ENCODE results near the gene B3GNT7.

Gene B3GNT7

GRCh38 chr2:231392431-231393148 lies 2.9 kb upstream of the B3GNT7 start:
- Histone ChIP-seq H3K4me1 (ENCODE audit: insufficient read depth, poor library complexity, severe bottlenecking) (no peaks in the 10 kb centered on the region), H3K4me3 (ENCODE audit: severe bottlenecking) (no peak overlapping the region), H3K27ac (ENCODE audit: poor library complexity, severe bottlenecking) (no peak overlapping the region), H3K9me3 (ENCODE audit: severe bottlenecking) (no peaks in the 10 kb centered on the region), H3K27me3 (ENCODE audit: insufficient read depth, poor library complexity, severe bottlenecking) (peaks cover 12% of the 10 kb centered on the region), H3K36me3 (ENCODE audit: low read depth) (no peaks in the 10 kb centered on the region)
- DNase-seq (ENCODE audit: low spot score) (no peak), ATAC-seq (ENCODE audit: low read depth) (no peak)
- TF ChIP-seq, protein P1, sequence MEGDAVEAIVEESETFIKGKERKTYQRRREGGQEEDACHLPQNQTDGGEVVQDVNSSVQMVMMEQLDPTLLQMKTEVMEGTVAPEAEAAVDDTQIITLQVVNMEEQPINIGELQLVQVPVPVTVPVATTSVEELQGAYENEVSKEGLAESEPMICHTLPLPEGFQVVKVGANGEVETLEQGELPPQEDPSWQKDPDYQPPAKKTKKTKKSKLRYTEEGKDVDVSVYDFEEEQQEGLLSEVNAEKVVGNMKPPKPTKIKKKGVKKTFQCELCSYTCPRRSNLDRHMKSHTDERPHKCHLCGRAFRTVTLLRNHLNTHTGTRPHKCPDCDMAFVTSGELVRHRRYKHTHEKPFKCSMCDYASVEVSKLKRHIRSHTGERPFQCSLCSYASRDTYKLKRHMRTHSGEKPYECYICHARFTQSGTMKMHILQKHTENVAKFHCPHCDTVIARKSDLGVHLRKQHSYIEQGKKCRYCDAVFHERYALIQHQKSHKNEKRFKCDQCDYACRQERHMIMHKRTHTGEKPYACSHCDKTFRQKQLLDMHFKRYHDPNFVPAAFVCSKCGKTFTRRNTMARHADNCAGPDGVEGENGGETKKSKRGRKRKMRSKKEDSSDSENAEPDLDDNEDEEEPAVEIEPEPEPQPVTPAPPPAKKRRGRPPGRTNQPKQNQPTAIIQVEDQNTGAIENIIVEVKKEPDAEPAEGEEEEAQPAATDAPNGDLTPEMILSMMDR (IDR thresholded peaks at IDR 0.05; ENCODE audit: poor library complexity, severe bottlenecking): no peak

DNA sequence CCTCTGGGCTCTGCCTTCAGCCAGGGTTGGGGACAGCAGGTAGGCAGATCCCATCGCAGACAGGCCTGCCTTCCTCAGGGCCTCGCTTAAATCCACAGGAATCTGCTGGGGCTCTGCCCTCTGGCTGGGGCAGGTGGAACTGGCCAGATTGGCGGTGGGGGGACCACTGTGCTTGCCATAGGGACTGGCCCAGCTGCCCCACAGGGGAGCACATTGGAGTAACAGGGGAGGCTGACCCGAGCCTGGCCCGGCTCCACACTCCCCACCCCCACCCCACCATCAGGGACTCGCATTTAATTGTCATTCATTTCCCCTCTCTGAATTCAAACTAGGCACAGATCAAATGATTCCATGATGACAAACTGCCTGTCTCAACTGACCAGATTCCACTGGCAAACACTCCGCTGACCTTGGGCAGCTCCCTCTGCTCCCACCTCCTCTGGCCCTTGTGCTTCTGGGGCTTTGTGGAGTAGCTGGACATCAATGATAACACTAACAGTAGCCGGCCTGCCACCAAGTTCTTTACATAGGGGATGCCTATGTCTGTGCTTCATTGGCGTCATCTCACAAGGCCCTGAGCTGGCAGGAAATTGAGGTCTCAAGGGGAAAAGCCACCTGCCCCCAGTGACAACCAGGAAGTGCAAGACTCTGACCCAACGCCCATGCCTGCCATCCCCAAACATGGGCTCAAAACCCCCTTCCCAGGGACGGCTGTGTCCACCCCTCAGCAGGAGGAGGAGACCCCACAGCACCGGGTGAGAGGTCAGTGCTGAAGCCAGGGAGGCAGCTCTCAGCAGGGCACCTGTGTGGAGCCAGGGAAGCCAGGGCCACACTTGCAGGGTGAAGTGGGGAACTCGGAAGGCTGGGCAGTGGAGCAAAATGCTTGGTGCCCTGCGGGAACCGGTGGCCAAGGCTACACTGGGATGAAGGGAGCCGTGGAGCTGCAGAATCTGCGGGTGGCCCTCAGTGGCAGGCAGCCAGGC lies 2.1 kb upstream of the B3GNT7 start:
- Histone ChIP-seq H3K9me3 (ENCODE audit: severe bottlenecking) (no peaks in the 10 kb centered on the region), H3K27ac (ENCODE audit: poor library complexity, severe bottlenecking) (no peak overlapping the region), H3K36me3 (ENCODE audit: low read depth) (no peaks in the 10 kb centered on the region), H3K27me3 (ENCODE audit: insufficient read depth, poor library complexity, severe bottlenecking) (peaks cover 12% of the 10 kb centered on the region), H3K4me1 (ENCODE audit: insufficient read depth, poor library complexity, severe bottlenecking) (no peaks in the 10 kb centered on the region), H3K4me3 (ENCODE audit: severe bottlenecking) (no peak overlapping the region)
- ATAC-seq (ENCODE audit: low read depth) (no peak), DNase-seq (ENCODE audit: low spot score) (no peak)
- TF ChIP-seq, protein P1 (IDR thresholded peaks at IDR 0.05; ENCODE audit: poor library complexity, severe bottlenecking): no peak

GRCh38 chr2:231394211-231395141 lies 1.0 kb upstream of the B3GNT7 start:
- TF ChIP-seq, protein P1 (IDR thresholded peaks at IDR 0.05; ENCODE audit: poor library complexity, severe bottlenecking): no peak
- DNase-seq (ENCODE audit: low spot score) (no peak), ATAC-seq (ENCODE audit: low read depth) (no peak)
- Histone ChIP-seq H3K27ac (ENCODE audit: poor library complexity, severe bottlenecking) (no peak overlapping the region), H3K36me3 (ENCODE audit: low read depth) (no peaks in the 10 kb centered on the region), H3K4me3 (ENCODE audit: severe bottlenecking) (no peak overlapping the region), H3K27me3 (ENCODE audit: insufficient read depth, poor library complexity, severe bottlenecking) (peaks cover 12% of the 10 kb centered on the region), H3K4me1 (ENCODE audit: insufficient read depth, poor library complexity, severe bottlenecking) (no peaks in the 10 kb centered on the region), H3K9me3 (ENCODE audit: severe bottlenecking) (no peaks in the 10 kb centered on the region)

- no peaks in the 10 kb centered on the region for H3K36me3 ChIP-seq (ENCODE audit: low read depth)
- TF ChIP-seq, protein P1 (IDR thresholded peaks at IDR 0.05; ENCODE audit: poor library complexity, severe bottlenecking): no peak
- H3K4me1 ChIP-seq (ENCODE audit: insufficient read depth, poor library complexity, severe bottlenecking): no peaks in the 10 kb centered on the region
- DNase-seq (ENCODE audit: low spot score): no peak
- H3K4me3 ChIP-seq (ENCODE audit: severe bottlenecking): peak overlapping the region; percentile 33
- no peak overlapping the region for H3K27ac ChIP-seq (ENCODE audit: poor library complexity, severe bottlenecking)
- peaks cover 12% of the 10 kb centered on the region for H3K27me3 ChIP-seq (ENCODE audit: insufficient read depth, poor library complexity, severe bottlenecking)
- no peaks in the 10 kb centered on the region for H3K9me3 ChIP-seq (ENCODE audit: severe bottlenecking)
- no peak for ATAC-seq (ENCODE audit: low read depth)
Observed at GRCh38 chr2:231396058-231396821, 730 bp downstream of the B3GNT7 start.
